Naive B cell (primary cell): ENCODE measurements around the gene VPS41. TPM values are rescaled to one million over a fixed set of nuclear protein-coding genes. Genes with fewer than 3 reads are reported as not detected.
"Not testable (repeated sequence)": the region's sequence is repeated elsewhere in the genome, so short reads cannot be mapped to it uniquely, and the experiment has no call there.

ENCODE experiments used
- ATAC-seq, 2 donors: fragments of 150-1000 bp; cut with Tn5 transposase; 2 replicates each; pipeline ENCODE4 v1.10.0; 2021; ENCODE audit warnings: low read depth in 2 of 2, mild to moderate bottlenecking in 2 of 2, moderate library complexity in 2 of 2
- DNase-seq: peaks from one replicate; pipeline ENCODE4 v3.0.0; 2022
- H3K27ac Mint-ChIP-seq, 6 donors: one replicate each; pipeline ENCODE4 v1.8.0; 2020 to 2022; ENCODE audit warnings: mild to moderate bottlenecking in 6 of 6, mixed read lengths in 6 of 6, moderate library complexity in 5 of 6, inconsistent platforms in 2 of 6
- H3K27me3 Mint-ChIP-seq, 3 donors: one replicate each; pipeline ENCODE4 v1.8.0; 2021 to 2022; ENCODE audit warnings: mixed read lengths in 3 of 3, mild to moderate bottlenecking in 1 of 3
- H3K36me3 Mint-ChIP-seq, 2 donors: one replicate each; pipeline ENCODE4 v1.8.0; 2020 to 2022; ENCODE audit warnings: mixed read lengths in 2 of 2, inconsistent platforms in 1 of 2, mild to moderate bottlenecking in 1 of 2
- H3K4me1 Mint-ChIP-seq, 3 donors: one replicate each; pipeline ENCODE4 v1.8.0; 2020 to 2022; ENCODE audit warnings: mixed read lengths in 3 of 3, inconsistent platforms in 1 of 3, mild to moderate bottlenecking in 1 of 3, moderate library complexity in 1 of 3
- H3K4me3 Mint-ChIP-seq, 8 donors: one replicate each; pipeline ENCODE4 v1.8.0; 2020 to 2022; ENCODE audit warnings: mild to moderate bottlenecking in 8 of 8, mixed read lengths in 8 of 8, moderate library complexity in 8 of 8, inconsistent platforms in 2 of 8
- H3K9me3 Mint-ChIP-seq, 7 donors: one replicate each; pipeline ENCODE4 v1.8.0; 2020 to 2022; ENCODE audit warnings: mixed read lengths in 7 of 7, mild to moderate bottlenecking in 5 of 7, inconsistent platforms in 2 of 7, moderate library complexity in 1 of 7
- polyA plus RNA-seq, 6 donors: library from polyadenylated mRNA; unstranded; fragments of 300-500 nt; fragmentation: Illumina TruSeq; gene quantifications; one replicate each; pipeline ENCODE4 v1.2.3, GENCODE V29; 2021; ENCODE audit warnings: low read depth in 6 of 6

The VPS41 gene
- polyA plus RNA-seq: 100 to 1,000 TPM in 3 of 6 donors, 10 to 100 TPM in 3; 73.1 to 129 (median 96.6) TPM

DNA sequence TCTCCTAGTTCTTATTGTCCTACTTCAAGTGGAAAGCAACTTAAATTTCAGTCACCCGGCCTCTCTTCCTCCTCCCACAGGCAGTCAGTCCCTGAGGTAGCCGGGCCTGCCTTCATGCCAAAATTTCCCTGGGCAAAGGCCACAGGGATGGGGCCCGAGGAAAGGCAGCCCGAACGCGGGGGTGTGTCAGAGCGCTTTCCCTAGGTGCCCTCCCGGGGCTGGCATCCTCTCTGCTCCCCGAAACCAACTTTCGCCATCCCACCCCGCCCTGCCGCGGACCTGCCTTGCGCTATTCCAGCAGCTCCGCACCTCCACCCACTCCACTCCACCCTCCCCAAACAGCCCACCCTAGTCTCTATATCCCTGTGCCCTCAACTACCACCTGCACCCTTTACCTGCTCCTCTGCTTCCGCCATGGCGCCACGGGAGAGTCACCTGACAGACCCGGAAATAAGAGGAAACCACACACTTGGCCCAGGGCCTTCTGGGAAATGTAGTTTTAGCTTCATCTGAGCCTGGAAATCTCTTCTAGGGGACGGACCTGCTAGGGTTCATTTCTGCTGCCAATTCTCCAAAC, at the start of gene VPS41:
TSS of gene VPS41 (minus strand) at position 433 of the 577 bp plus-strand sequence. CDS start at position 416, 17 bp downstream.
- Mint-ChIP-seq H3K36me3 (no peaks in the 10 kb centered on the region), H3K4me3 (peak within 1 kb of the TSS; percentile 88 to 100 (median 98)), H3K9me3 (no peaks in the 10 kb centered on the region), H3K27me3 (peaks cover 0 to 3% (median 0%) of the 10 kb centered on the region in 3 donors), H3K4me1 (peaks cover 32 to 53% (median 46%) of the 10 kb centered on the region in 3 donors), H3K27ac (peak within 1 kb of the TSS; percentile 95 to 100 (median 96))
- peak; percentile 99 for ATAC-seq
- peak; percentile 85 for DNase-seq

DNA sequence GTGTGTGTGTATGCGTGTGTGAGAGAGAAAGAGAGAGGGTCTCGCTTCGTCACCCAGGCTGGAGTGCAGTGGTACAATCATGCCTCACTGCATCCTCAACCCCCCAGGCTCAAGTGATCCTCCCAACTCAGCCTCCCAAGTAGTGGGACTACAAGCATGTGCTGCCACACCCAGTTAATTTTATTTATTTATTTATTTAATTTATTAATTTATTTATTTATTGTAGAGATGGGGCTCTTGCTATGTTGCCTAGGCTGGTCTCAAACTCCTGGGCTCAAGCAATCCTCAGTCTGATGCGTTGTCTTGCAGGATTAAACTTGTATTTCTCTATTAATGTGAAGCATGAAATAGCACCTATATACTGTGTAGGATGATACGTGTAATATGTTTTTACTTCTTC, 46.9 kb upstream of the VPS41 start:
- DNase-seq (no peak), ATAC-seq (no peak)
- Mint-ChIP-seq H3K4me3 (no peak overlapping the region), H3K27me3 (peaks cover 10 to 32% (median 17%) of the 10 kb centered on the region in 3 donors), H3K27ac (no peak overlapping the region), H3K4me1 (no peaks in the 10 kb centered on the region), H3K36me3 (no peaks in the 10 kb centered on the region), H3K9me3 (peaks cover 0 to 7% (median 0%) of the 10 kb centered on the region in 7 donors)

DNA sequence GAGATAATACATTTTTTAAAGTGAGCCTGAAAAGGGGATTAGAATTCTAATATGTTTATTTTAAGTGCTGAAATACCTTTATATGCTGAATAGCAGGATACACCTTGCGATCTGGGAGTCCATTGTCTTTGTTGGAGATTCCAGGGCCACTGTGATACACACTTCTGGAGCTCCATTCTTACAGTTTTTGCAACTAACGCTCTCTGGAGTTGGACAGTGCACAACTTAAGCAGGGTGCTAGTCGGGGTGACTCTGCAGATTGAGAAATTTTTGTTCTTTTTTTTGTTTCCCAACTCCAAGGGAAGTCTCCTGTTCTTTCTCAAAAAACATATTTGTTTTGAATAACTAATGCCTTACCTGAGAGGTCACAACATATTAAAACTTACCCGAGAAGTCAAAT, 45.0 kb upstream of the VPS41 start:
- no peak for DNase-seq
- no peak overlapping the region for H3K27ac Mint-ChIP-seq
- H3K4me3 Mint-ChIP-seq: no peak overlapping the region
- peaks cover 0 to 3% (median 0%) of the 10 kb centered on the region in 7 donors for H3K9me3 Mint-ChIP-seq
- no peaks in the 10 kb centered on the region for H3K4me1 Mint-ChIP-seq
- peaks cover 6 to 21% (median 14%) of the 10 kb centered on the region in 3 donors for H3K27me3 Mint-ChIP-seq
- no peaks in the 10 kb centered on the region for H3K36me3 Mint-ChIP-seq
- no peak for ATAC-seq

DNA sequence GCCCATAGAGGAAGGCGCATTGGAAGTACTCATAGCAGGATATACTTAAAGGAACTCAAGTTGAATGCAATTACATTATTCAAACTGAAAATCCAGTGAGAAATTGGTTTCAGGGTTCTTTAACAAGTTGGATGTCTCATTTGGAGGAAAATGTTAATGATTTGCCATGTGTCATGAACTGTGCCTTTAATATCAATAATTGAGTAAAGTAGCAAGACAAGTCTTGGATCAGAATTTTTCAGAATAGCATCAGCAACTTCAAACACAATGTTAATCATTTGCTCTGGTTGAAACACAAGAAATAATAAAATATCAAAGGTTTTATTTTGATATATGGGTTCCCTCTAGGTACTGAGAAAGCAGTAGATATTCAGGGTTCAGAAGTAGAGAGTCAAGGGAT, 44.2 kb upstream of the VPS41 start:
- ATAC-seq: no peak
- Mint-ChIP-seq H3K27ac (no peak overlapping the region), H3K27me3 (peaks cover 6 to 16% (median 14%) of the 10 kb centered on the region in 3 donors), H3K9me3 (peaks cover 0 to under 1% (median 0%) of the 10 kb centered on the region in 7 donors), H3K4me3 (no peak overlapping the region), H3K36me3 (no peaks in the 10 kb centered on the region), H3K4me1 (no peaks in the 10 kb centered on the region)
- DNase-seq: no peak

DNA sequence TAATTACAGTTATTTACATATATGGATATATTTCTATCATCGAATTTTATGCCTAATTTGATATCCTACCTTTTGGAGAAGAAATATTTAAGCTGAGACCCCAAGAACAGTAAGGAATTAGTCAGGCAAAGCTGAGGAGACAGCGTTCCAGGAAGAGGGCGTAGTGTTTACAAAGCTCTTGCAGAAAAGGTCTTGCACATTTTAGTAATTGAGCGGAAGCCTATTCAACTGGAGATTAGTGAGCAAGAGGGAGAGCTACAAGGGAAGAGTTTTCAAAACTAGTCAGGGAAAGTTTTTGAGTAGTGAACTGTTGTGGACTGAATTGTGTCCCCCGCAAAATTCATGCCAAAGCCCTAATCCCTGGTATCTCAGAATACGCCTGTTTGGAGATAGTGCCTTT, 42.2 kb upstream of the VPS41 start:
- no peaks in the 10 kb centered on the region for H3K4me1 Mint-ChIP-seq
- H3K4me3 Mint-ChIP-seq: no peak overlapping the region
- peaks cover 6 to 15% (median 15%) of the 10 kb centered on the region in 3 donors for H3K27me3 Mint-ChIP-seq
- H3K36me3 Mint-ChIP-seq: no peaks in the 10 kb centered on the region
- peaks cover 0 to 3% (median 0%) of the 10 kb centered on the region in 7 donors for H3K9me3 Mint-ChIP-seq
- ATAC-seq (no peak), DNase-seq (no peak)
- peak overlapping the region in 1 of 6 donors; percentile 76 for H3K27ac Mint-ChIP-seq

DNA sequence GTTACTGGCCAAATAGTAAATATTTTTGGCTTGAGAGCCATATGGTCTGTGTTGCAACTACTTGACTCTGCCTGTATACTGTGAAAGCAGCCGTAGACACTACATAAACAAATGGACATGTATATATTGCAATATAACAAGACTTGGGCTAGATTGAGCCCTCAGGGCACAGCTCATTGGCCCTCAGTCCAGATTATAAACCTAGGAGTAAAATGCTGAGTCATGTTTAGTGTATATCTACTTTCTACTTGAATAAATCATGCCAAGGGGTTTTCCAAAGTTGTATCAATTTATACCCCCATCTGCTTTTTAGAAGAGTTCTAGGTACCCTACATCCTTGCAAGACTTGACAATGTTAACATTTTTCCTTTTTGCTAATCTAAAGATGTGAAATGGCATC, 41.3 kb upstream of the VPS41 start:
- DNase-seq: no peak
- H3K9me3 Mint-ChIP-seq: peaks cover 0 to 3% (median 0%) of the 10 kb centered on the region in 7 donors
- H3K27ac Mint-ChIP-seq: no peak overlapping the region
- peaks cover 6 to 15% (median 15%) of the 10 kb centered on the region in 3 donors for H3K27me3 Mint-ChIP-seq
- no peaks in the 10 kb centered on the region for H3K4me1 Mint-ChIP-seq
- no peak for ATAC-seq
- H3K36me3 Mint-ChIP-seq: no peaks in the 10 kb centered on the region
- no peak overlapping the region for H3K4me3 Mint-ChIP-seq

DNA sequence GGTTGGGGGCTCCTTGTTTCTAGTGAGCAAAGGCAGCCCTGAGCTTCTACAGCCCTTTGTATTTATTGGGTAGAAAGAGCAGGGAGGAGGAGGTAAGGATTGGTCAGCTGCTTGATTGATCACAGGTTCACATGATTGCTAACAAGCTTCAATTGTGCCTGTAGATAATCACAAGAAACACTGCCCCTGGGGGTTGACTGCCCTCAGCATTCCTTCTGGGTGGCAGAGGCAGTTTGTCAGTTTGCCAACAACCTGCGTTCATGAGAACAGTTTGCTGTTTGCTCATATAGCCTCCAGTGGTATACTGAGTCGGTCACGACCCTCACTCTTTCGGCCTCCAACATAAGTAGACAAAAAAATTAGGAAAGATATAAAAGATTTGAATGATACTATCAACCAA, 38.5 kb upstream of the VPS41 start:
- H3K4me1 Mint-ChIP-seq, H3K27ac Mint-ChIP-seq, H3K9me3 Mint-ChIP-seq, ATAC-seq, DNase-seq, H3K4me3 Mint-ChIP-seq, H3K36me3 Mint-ChIP-seq: not testable (repeated sequence)
- H3K27me3 Mint-ChIP-seq: peaks cover 9 to 19% (median 12%) of the 10 kb centered on the region in 3 donors

DNA sequence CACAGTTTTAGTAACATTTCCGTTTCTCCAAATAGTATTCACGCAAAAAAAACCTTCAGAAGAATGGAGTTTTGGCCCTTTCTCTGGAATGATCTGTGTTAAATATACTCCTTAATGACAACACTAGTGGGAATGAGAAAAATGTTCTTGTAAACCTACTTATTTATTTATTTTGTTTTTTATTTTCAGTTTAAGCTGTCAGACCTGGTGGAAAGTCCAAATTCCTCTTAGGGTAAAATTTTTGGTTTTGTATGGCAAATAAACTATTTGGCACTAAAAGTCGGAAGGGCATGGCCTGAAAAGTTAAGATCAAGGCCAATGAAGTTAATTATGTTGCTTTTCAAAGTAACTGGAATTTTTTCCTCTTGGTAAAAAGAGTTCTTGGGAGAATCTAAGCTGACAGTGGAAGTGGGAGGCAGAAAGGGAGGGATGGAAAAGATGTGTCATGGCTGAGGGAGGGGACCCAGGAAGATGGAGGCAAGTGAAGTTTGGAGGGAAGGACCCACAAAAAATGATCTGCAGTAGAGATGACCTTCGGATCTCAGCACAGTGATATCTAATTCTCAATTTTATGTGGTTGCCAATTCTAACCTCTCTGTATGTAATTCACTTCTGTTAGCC, 33.5 kb upstream of the VPS41 start:
- ATAC-seq: no peak
- Mint-ChIP-seq H3K27ac (no peak overlapping the region), H3K9me3 (peaks cover 0 to 5% (median 0%) of the 10 kb centered on the region in 7 donors), H3K4me1 (no peaks in the 10 kb centered on the region), H3K4me3 (no peak overlapping the region), H3K36me3 (no peaks in the 10 kb centered on the region), H3K27me3 (peaks cover 0 to 22% (median 6%) of the 10 kb centered on the region in 3 donors)
- DNase-seq: no peak

DNA sequence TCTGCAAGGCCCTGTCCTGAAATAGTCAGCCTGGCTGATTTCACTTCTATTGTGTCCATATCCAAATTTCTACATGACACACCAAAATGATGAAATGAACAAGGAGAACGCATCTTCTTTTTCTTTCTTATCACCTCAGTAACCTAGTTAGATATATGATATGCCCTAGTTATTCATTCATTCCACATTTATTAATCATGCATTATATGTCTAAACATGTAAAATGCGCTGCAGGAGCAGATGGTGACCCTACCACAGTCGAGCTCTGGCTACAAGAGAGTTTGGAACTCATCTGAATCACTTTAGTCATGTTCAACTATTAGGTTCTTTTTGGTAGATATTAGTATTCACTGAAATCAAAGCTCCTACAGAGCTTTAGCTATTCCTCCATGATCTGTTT, 31.8 kb upstream of the VPS41 start:
- peaks cover 0 to 5% (median 0%) of the 10 kb centered on the region in 7 donors for H3K9me3 Mint-ChIP-seq
- ATAC-seq (no peak), DNase-seq (no peak)
- no peaks in the 10 kb centered on the region for H3K4me1 Mint-ChIP-seq
- H3K27me3 Mint-ChIP-seq: peaks cover 0 to 15% (median 6%) of the 10 kb centered on the region in 3 donors
- H3K36me3 Mint-ChIP-seq: no peaks in the 10 kb centered on the region
- H3K4me3 Mint-ChIP-seq: no peak overlapping the region
- H3K27ac Mint-ChIP-seq: no peak overlapping the region

DNA sequence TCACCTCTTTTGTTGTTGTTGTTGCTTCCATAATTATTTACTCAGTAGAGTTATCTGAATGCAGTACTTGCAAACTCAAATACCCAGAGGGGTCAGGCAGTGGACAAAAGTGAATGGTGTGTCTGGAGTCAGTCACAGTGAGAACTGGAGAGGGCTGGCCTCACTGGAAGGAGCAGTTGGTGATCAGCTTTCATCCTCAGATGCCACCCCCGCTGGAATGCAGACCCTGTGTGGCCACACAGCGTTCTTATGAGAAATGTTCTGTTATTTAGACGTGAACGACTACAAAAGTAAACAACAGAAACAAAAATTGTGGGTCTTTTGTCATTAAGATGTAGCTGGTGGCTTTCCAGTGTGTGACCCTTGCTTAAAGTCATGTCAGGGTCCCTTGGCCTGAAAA, 29.6 kb upstream of the VPS41 start:
- Mint-ChIP-seq H3K9me3 (peaks cover 0 to 5% (median 0%) of the 10 kb centered on the region in 7 donors), H3K27ac (no peak overlapping the region), H3K36me3 (no peaks in the 10 kb centered on the region), H3K4me1 (no peaks in the 10 kb centered on the region), H3K4me3 (no peak overlapping the region), H3K27me3 (peaks cover 0 to 9% (median 6%) of the 10 kb centered on the region in 3 donors)
- DNase-seq (no peak), ATAC-seq (no peak)

DNA sequence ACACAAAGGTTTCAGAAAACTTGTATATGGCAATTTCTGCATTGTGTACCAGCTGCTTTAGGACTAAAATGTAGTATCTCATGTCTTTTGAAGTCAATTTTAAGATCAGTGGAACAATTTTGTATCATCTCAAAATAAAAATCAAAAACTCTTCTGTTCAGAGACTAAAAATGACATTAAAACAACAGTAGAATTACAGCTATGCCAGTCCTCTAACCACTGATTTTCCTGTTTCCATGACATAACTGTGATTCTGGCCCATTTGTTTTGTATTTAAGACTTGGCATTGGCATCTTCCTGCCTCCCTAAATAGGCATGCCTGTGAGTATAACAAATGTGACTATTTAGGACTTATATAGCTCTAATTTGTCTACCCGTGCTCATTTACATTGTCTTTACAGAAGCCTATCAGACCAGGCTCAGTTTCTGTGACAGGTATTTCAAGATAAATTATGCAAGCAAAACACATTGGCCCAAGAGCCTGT, 29.1 kb upstream of the VPS41 start:
- no peak overlapping the region for H3K4me3 Mint-ChIP-seq
- H3K9me3 Mint-ChIP-seq: peaks cover 0 to 5% (median 0%) of the 10 kb centered on the region in 7 donors
- no peaks in the 10 kb centered on the region for H3K36me3 Mint-ChIP-seq
- no peak for DNase-seq
- no peak for ATAC-seq
- peaks cover 0 to 8% (median 6%) of the 10 kb centered on the region in 3 donors for H3K27me3 Mint-ChIP-seq
- H3K4me1 Mint-ChIP-seq: no peaks in the 10 kb centered on the region
- no peak overlapping the region for H3K27ac Mint-ChIP-seq

DNA sequence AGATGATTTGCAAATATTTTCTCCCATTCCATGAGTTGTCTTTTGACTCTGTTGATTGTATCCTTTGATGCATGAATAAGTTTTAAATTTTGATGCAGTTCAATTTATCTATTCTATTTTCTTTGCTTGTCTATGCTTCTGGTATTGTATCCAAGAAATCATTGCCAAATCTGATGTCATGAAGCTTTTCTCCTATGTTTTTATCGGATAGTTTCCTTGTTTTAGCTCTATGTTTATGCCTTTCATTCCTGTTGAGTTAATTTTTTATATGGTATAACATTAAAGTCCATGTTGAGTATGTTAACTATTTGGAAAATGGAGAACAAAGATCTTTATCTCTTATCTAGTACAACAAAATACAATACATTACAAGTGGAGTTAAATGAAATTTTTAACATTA, 27.6 kb upstream of the VPS41 start:
- H3K27ac Mint-ChIP-seq: peak overlapping the region in 1 of 6 donors; percentile 61
- no peak for ATAC-seq
- H3K27me3 Mint-ChIP-seq: no peaks in the 10 kb centered on the region
- no peak overlapping the region for H3K4me3 Mint-ChIP-seq
- H3K4me1 Mint-ChIP-seq: peaks cover 0 to 5% (median 0%) of the 10 kb centered on the region in 3 donors
- H3K36me3 Mint-ChIP-seq: no peaks in the 10 kb centered on the region
- H3K9me3 Mint-ChIP-seq: no peaks in the 10 kb centered on the region
- DNase-seq: no peak

DNA sequence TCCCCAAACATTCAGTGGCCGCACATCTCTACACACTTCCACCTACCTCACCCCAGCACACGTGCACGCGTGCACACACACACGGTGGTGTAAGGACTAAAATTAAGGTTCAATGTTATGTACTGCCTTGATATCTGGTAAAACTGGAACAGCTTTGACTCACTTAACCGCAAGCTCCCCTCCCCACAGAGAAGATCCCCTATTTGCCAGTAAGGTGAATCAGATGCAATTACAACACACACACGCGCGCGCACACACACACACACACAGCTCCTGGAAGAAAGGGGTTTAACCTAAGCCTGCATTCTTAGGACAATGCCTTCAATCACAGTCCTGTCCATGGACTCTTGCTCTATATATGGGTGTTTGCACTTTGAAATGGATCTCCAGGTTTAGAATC, 25.5 kb upstream of the VPS41 start:
- Mint-ChIP-seq H3K27ac (peak overlapping the region in 1 of 6 donors; percentile 36), H3K4me3 (no peak overlapping the region)
- ATAC-seq: no peak

DNA sequence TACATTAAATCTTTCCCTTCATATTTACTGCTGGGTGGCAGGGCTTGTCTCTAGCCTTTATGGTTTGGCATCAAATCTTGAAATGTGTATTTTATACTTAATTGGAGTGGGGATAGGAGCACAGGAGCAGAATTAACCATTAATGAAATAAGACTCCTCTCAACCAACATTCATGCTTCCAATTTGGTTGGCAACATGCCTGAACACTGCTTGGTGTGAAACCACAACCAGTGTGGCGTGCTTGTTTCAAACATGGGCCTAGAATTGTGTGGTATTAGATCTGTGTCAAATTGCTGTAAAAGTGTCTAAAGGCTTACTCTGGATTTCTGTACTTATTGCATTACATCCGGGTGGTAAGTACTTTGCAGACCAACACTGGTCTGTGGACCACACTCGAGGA, 25.1 kb upstream of the VPS41 start:
- H3K27me3 Mint-ChIP-seq: no peaks in the 10 kb centered on the region
- DNase-seq (no peak), ATAC-seq (no peak)
- H3K27ac Mint-ChIP-seq: no peak overlapping the region
- no peaks in the 10 kb centered on the region for H3K36me3 Mint-ChIP-seq
- peaks cover 0 to 5% (median 0%) of the 10 kb centered on the region in 3 donors for H3K4me1 Mint-ChIP-seq
- H3K9me3 Mint-ChIP-seq: no peaks in the 10 kb centered on the region
- no peak overlapping the region for H3K4me3 Mint-ChIP-seq

More for the DNA sequence above, 25.5 kb upstream of the VPS41 start:
- no peaks in the 10 kb centered on the region for H3K9me3 Mint-ChIP-seq
- no peaks in the 10 kb centered on the region for H3K36me3 Mint-ChIP-seq
- no peak for DNase-seq
- peaks cover 0 to 5% (median 0%) of the 10 kb centered on the region in 3 donors for H3K4me1 Mint-ChIP-seq
- no peaks in the 10 kb centered on the region for H3K27me3 Mint-ChIP-seq
